Urothelium cell line (cell line): ENCODE results near the gene GTF2H3.

Experiments
- DNase-seq: peaks from one replicate; pipeline ENCODE4 v3.0.0; 2011; ENCODE audit warnings: low spot score, mixed read lengths
- FAIRE-seq: peaks from 2 replicates; lab custom pipeline; 2011; peaks lifted over from hg19 to GRCh38; lab: Jason Lieb, UNC

GTF2H3 gene

DNA sequence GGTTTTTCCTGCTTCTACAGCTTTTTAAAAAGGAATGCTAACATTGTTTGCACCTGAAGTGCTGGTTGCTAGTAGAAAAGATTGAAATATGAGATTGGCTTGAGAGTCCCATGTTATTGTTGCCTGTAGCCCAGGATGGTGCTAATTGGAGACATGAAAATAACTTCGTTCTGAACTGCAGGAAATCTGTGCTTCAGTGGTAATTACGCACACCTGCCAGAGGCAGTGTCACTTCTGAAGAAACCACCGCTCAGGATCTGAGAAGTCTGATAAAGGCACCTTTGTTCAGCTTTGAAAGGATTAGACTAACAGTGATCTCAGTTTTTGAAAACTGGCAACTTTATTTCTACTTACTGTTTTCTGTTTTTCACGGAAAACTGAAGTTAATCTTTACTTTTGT, 63.0 kb downstream of the GTF2H3 start:
- FAIRE-seq (no peak), DNase-seq (no peak)

DNA sequence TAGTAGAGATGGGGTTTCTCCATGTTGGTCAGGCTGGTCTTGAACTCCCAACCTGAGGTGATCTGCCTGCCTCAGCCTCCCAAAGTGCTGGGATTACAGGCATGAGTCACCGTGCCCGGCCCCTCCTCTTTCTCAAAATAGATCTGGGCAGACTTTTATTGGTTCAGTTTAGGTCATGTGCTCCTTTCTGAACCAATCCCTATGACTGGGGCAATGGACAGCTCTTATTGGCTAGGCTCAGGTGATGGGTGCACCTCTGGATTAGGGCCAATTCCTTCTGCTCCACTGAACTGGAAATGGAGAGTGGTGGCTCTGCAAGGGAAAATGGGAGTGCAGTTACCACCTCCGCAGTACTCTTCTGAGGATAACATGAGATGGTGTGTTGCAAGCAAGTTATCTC, 72.3 kb downstream of the GTF2H3 start:
- FAIRE-seq (no peak), DNase-seq (no peak)

GRCh38 chr12:123707466-123707865, 73.8 kb downstream of the GTF2H3 start:
- FAIRE-seq: no peak
- no peak for DNase-seq
